ENCODE data around the gene PPP1R1B. TPM values are rescaled to one million over a fixed set of nuclear protein-coding genes. Genes with fewer than 3 reads are reported as not detected.
A peak's percentile ranks its signal among the peaks of the same experiment; 100 is the strongest.

Gene PPP1R1B
- polyA plus RNA-seq, 4 donors, result 37.5 to 266 (median 45.8) TPM

- DNase-seq (no peak), FAIRE-seq (no peak)
- Histone ChIP-seq H3K27ac (ENCODE audit: low read depth in 1 of 3, low read length in 2 of 3) (no peak overlapping the region), H3K36me3 (ENCODE audit: control insufficient read depth in 3 of 3, insufficient read depth in 2 of 3, low read depth in 1 of 3, low read length in 3 of 3) (no peaks in the 10 kb centered on the region), H3K27me3 (ENCODE audit: control insufficient read depth in 3 of 3, insufficient read depth in 3 of 3, low read length in 3 of 3) (peaks cover 10 to 99% (median 69%) of the 10 kb centered on the region in 3 donors), H3K4me3 (ENCODE audit: low read depth in 1 of 3, low read length in 3 of 3) (no peak overlapping the region), H3K9me3 (ENCODE audit: control insufficient read depth in 2 of 2, insufficient read depth in 1 of 2, low read depth in 1 of 2, low read length in 1 of 2) (no peaks in the 10 kb centered on the region), H3K4me1 (ENCODE audit: control insufficient read depth in 3 of 3, insufficient read depth in 2 of 3, low read depth in 1 of 3, low read length in 2 of 3) (peaks cover 2 to 6% (median 3%) of the 10 kb centered on the region in 3 donors)
- 32 to 38% (median 35%) methylated on average over 4 of the region's 4 CpGs for WGBS, 3 donors
These were observed 24.0 kb upstream of the PPP1R1B start for GRCh38 chr17:39602533-39603303.

GRCh38 chr17:39603304-39604016, 23.3 kb upstream of the PPP1R1B start:
- Histone ChIP-seq H3K27me3 (ENCODE audit: control insufficient read depth in 3 of 3, insufficient read depth in 3 of 3, low read length in 3 of 3) (peaks cover 10 to 99% (median 69%) of the 10 kb centered on the region in 3 donors), H3K4me3 (ENCODE audit: low read depth in 1 of 3, low read length in 3 of 3) (no peak overlapping the region), H3K36me3 (ENCODE audit: control insufficient read depth in 3 of 3, insufficient read depth in 2 of 3, low read depth in 1 of 3, low read length in 3 of 3) (no peaks in the 10 kb centered on the region), H3K9me3 (ENCODE audit: control insufficient read depth in 2 of 2, insufficient read depth in 1 of 2, low read depth in 1 of 2, low read length in 1 of 2) (peaks cover 0 to 3% of the 10 kb centered on the region in 2 donors), H3K27ac (ENCODE audit: low read depth in 1 of 3, low read length in 2 of 3) (no peak overlapping the region), H3K4me1 (ENCODE audit: control insufficient read depth in 3 of 3, insufficient read depth in 2 of 3, low read depth in 1 of 3, low read length in 2 of 3) (peaks cover 2 to 6% (median 3%) of the 10 kb centered on the region in 3 donors)
- 5 to 8% (median 6%) methylated on average over 14 of the region's 14 CpGs for WGBS, 3 donors
- no peak for DNase-seq
- no peak for FAIRE-seq

GRCh38 chr17:39604911-39605491, 21.8 kb upstream of the PPP1R1B start:
- peaks cover 0 to 3% of the 10 kb centered on the region in 2 donors for H3K9me3 ChIP-seq (ENCODE audit: control insufficient read depth in 2 of 2, insufficient read depth in 1 of 2, low read depth in 1 of 2, low read length in 1 of 2)
- H3K27me3 ChIP-seq (ENCODE audit: control insufficient read depth in 3 of 3, insufficient read depth in 3 of 3, low read length in 3 of 3), result peaks cover 10 to 99% (median 71%) of the 10 kb centered on the region in 3 donors
- H3K36me3 ChIP-seq (ENCODE audit: control insufficient read depth in 3 of 3, insufficient read depth in 2 of 3, low read depth in 1 of 3, low read length in 3 of 3), result no peaks in the 10 kb centered on the region
- WGBS, 3 donors, result 5 to 8% (median 5%) methylated on average over 29 to 31 of the region's 31 CpGs
- H3K27ac ChIP-seq (ENCODE audit: low read depth in 1 of 3, low read length in 2 of 3), result no peak overlapping the region
- peak overlapping the region in 1 of 3 donors; percentile 4 for H3K4me3 ChIP-seq (ENCODE audit: low read depth in 1 of 3, low read length in 3 of 3)
- peaks cover 0 to 3% (median 0%) of the 10 kb centered on the region in 3 donors for H3K4me1 ChIP-seq (ENCODE audit: control insufficient read depth in 3 of 3, insufficient read depth in 2 of 3, low read depth in 1 of 3, low read length in 2 of 3)
- FAIRE-seq (no peak), DNase-seq (no peak)

GRCh38 chr17:39605492-39606433, 21.0 kb upstream of the PPP1R1B start:
- H3K36me3 ChIP-seq (ENCODE audit: control insufficient read depth in 3 of 3, insufficient read depth in 2 of 3, low read depth in 1 of 3, low read length in 3 of 3), result no peaks in the 10 kb centered on the region
- peaks cover 0 to 3% of the 10 kb centered on the region in 2 donors for H3K9me3 ChIP-seq (ENCODE audit: control insufficient read depth in 2 of 2, insufficient read depth in 1 of 2, low read depth in 1 of 2, low read length in 1 of 2)
- 1 to 2% (median 2%) methylated on average over 86 to 102 of the region's 102 CpGs for WGBS, 3 donors
- peaks cover 10 to 94% (median 64%) of the 10 kb centered on the region in 3 donors for H3K27me3 ChIP-seq (ENCODE audit: control insufficient read depth in 3 of 3, insufficient read depth in 3 of 3, low read length in 3 of 3)
- FAIRE-seq, result no peak
- H3K4me1 ChIP-seq (ENCODE audit: control insufficient read depth in 3 of 3, insufficient read depth in 2 of 3, low read depth in 1 of 3, low read length in 2 of 3), result peaks cover 0 to 3% (median 0%) of the 10 kb centered on the region in 3 donors
- no peak overlapping the region for H3K27ac ChIP-seq (ENCODE audit: low read depth in 1 of 3, low read length in 2 of 3)
- H3K4me3 ChIP-seq (ENCODE audit: low read depth in 1 of 3, low read length in 3 of 3), result peak overlapping the region in 1 of 3 donors; percentile 4
- peak in 1 of 2 donors; percentile 57 for DNase-seq

- Histone ChIP-seq H3K4me1 (ENCODE audit: control insufficient read depth in 3 of 3, insufficient read depth in 2 of 3, low read depth in 1 of 3, low read length in 2 of 3) (peaks cover 0 to 3% (median 0%) of the 10 kb centered on the region in 3 donors), H3K36me3 (ENCODE audit: control insufficient read depth in 3 of 3, insufficient read depth in 2 of 3, low read depth in 1 of 3, low read length in 3 of 3) (no peaks in the 10 kb centered on the region), H3K4me3 (ENCODE audit: low read depth in 1 of 3, low read length in 3 of 3) (no peak overlapping the region), H3K27ac (ENCODE audit: low read depth in 1 of 3, low read length in 2 of 3) (no peak overlapping the region), H3K9me3 (ENCODE audit: control insufficient read depth in 2 of 2, insufficient read depth in 1 of 2, low read depth in 1 of 2, low read length in 1 of 2) (peaks cover 0 to 3% of the 10 kb centered on the region in 2 donors), H3K27me3 (ENCODE audit: control insufficient read depth in 3 of 3, insufficient read depth in 3 of 3, low read length in 3 of 3) (peaks cover 10 to 94% (median 56%) of the 10 kb centered on the region in 3 donors)
- FAIRE-seq (no peak), DNase-seq (no peak)
- whole genome bisulfite sequencing, 3 donors, result 1 to 2% (median 1%) methylated on average over 59 to 66 of the region's 66 CpGs
These were observed 20.2 kb upstream of the PPP1R1B start for GRCh38 chr17:39606434-39607056.

- DNase-seq, result no peak
- no peak overlapping the region for H3K4me3 ChIP-seq (ENCODE audit: low read depth in 1 of 3, low read length in 3 of 3)
- H3K9me3 ChIP-seq (ENCODE audit: control insufficient read depth in 2 of 2, insufficient read depth in 1 of 2, low read depth in 1 of 2, low read length in 1 of 2), result peaks cover 0 to 3% of the 10 kb centered on the region in 2 donors
- WGBS, 3 donors, result 2 to 6% (median 4%) methylated on average over 39 to 40 of the region's 40 CpGs
- no peak overlapping the region for H3K27ac ChIP-seq (ENCODE audit: low read depth in 1 of 3, low read length in 2 of 3)
- no peaks in the 10 kb centered on the region for H3K36me3 ChIP-seq (ENCODE audit: control insufficient read depth in 3 of 3, insufficient read depth in 2 of 3, low read depth in 1 of 3, low read length in 3 of 3)
- H3K27me3 ChIP-seq (ENCODE audit: control insufficient read depth in 3 of 3, insufficient read depth in 3 of 3, low read length in 3 of 3), result peaks cover 10 to 93% (median 49%) of the 10 kb centered on the region in 3 donors
- peaks cover 0 to 3% (median 0%) of the 10 kb centered on the region in 3 donors for H3K4me1 ChIP-seq (ENCODE audit: control insufficient read depth in 3 of 3, insufficient read depth in 2 of 3, low read depth in 1 of 3, low read length in 2 of 3)
- no peak for FAIRE-seq
These were observed 19.5 kb upstream of the PPP1R1B start for GRCh38 chr17:39607057-39607850.

- Histone ChIP-seq H3K27me3 (ENCODE audit: control insufficient read depth in 3 of 3, insufficient read depth in 3 of 3, low read length in 3 of 3) (peaks cover 10 to 93% (median 45%) of the 10 kb centered on the region in 3 donors), H3K4me3 (ENCODE audit: low read depth in 1 of 3, low read length in 3 of 3) (no peak within 1 kb of the TSS), H3K9me3 (ENCODE audit: control insufficient read depth in 2 of 2, insufficient read depth in 1 of 2, low read depth in 1 of 2, low read length in 1 of 2) (peaks cover 0 to 3% of the 10 kb centered on the region in 2 donors), H3K27ac (ENCODE audit: low read depth in 1 of 3, low read length in 2 of 3) (no peak within 1 kb of the TSS), H3K4me1 (ENCODE audit: control insufficient read depth in 3 of 3, insufficient read depth in 2 of 3, low read depth in 1 of 3, low read length in 2 of 3) (peaks cover 0 to 3% (median 0%) of the 10 kb centered on the region in 3 donors), H3K36me3 (ENCODE audit: control insufficient read depth in 3 of 3, insufficient read depth in 2 of 3, low read depth in 1 of 3, low read length in 3 of 3) (no peaks in the 10 kb centered on the region)
- WGBS, 3 donors, result 4 to 6% (median 4%) methylated on average over 20 of the region's 20 CpGs
- DNase-seq (no peak), FAIRE-seq (no peak)
These were observed 19.0 kb upstream of the PPP1R1B start, which contains the start of gene NEUROD2 for GRCh38 chr17:39607851-39608130. NEUROD2 (minus strand) TSS chr17:39607920; CDS start chr17:39606599, 1,321 bp downstream.

Data from small intestine (tissue), 7 donors.